ENCODE data around the gene CBY2.

The CBY2 gene

DNA sequence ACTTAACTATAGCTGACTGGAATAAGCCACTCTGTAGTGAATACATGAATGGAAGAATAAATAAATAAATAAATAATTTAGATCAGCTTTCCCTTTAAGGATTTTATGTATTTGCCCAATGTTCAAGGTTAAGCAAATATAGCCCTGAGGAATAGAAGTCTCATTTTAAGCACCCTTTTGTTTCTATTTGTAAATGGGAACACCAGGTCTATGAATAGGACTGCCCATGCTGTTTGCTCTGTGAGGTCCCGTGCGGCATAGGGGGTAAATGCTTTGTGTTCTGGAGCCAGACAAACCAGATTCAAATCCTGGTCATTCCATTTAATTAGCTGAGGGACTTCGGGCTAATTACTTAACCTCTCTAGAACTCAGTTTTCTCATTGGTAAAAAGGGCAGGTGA, 29.3 kb downstream of the CBY2 start:
- CTCF ChIA-PET: interaction anchor here (0.6 kb wide), 2 partner anchors 14 to 1352 kb away, joined by 3 read pairs; no protein-coding TSS in a partner anchor
- no peak for DNase-seq (ENCODE audit: low spot score)
- no peak for TF ChIP-seq CTCF (conservative IDR thresholded peaks at IDR 0.05; ENCODE audit: low read depth)
- no peak overlapping the region for H3K27ac ChIP-seq
- POLR2A ChIA-PET (ENCODE audit: low non-redundant PET): no interaction called here

- ChIA-PET POLR2A (ENCODE audit: low non-redundant PET) (no interaction called here), CTCF (interaction anchor here (1.2 kb wide), 1 partner anchor 109 kb away, joined by 3 read pairs; no protein-coding TSS in a partner anchor)
- no peak for TF ChIP-seq CTCF (conservative IDR thresholded peaks at IDR 0.05; ENCODE audit: low read depth)
- DNase-seq (ENCODE audit: low spot score): no peak
- H3K27ac ChIP-seq: no peak overlapping the region
These were observed 30.8 kb downstream of the CBY2 start for GRCh38 chr13:45732916-45733315.

DNA sequence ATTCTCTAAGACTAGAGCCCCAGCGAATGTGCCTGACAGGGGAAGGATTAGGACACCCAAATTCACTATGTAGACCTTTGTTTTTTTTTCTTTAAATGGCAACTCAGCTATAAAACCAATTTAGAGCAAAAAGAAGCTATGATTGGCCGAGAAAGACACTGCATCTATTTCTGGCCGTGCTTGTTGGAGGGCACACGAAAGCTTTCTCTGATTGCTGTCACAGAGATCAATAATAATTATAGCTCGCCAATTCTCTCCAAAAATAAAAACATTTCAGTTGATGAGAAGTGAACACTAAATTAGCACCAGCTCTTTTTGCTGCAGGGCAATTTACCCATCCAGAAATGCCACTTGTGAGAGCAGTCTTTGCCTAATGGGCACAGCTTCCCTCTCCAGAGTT, 31.2 kb downstream of the CBY2 start:
- ChIA-PET CTCF (interaction anchor here (1.2 kb wide), 1 partner anchor 110 kb away, joined by 3 read pairs; no protein-coding TSS in a partner anchor), POLR2A (ENCODE audit: low non-redundant PET) (no interaction called here)
- TF ChIP-seq CTCF (conservative IDR thresholded peaks at IDR 0.05; ENCODE audit: low read depth): no peak
- no peak for DNase-seq (ENCODE audit: low spot score)
- H3K27ac ChIP-seq: no peak overlapping the region

DNA sequence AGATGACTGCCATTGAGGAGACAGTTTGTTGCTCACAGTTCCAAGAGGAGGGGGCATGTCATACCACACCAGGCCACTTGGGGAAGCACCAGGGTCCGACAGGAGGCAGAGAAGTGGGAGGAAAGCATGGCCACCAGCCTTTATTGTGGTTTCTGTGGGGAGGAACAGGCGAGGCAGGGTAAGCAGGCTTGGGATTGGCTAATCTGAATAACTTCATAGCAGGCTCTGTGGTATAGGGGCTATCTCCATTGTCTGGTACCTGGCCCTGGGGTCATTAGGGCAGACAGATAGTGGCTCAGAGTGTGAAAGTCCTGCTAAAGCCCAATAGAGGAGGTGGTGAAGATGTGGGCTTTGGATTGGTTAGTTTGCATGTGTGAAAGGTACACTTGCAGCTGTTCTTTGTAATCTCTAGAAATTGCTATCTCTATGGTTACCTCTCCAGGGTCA, 35.5 kb downstream of the CBY2 start:
- POLR2A ChIA-PET (ENCODE audit: low non-redundant PET): no interaction called here
- no peak overlapping the region for H3K27ac ChIP-seq
- CTCF ChIA-PET: no interaction called here
- no peak for TF ChIP-seq CTCF (conservative IDR thresholded peaks at IDR 0.05; ENCODE audit: low read depth)
- DNase-seq (ENCODE audit: low spot score): no peak

- no peak for DNase-seq (ENCODE audit: low spot score)
- no peak overlapping the region for H3K27ac ChIP-seq
- no peak for TF ChIP-seq CTCF (conservative IDR thresholded peaks at IDR 0.05; ENCODE audit: low read depth)
- ChIA-PET CTCF (no interaction called here), POLR2A (ENCODE audit: low non-redundant PET) (no interaction called here)
These were observed 40.9 kb downstream of the CBY2 start for GRCh38 chr13:45742985-45743384.

- H3K27ac ChIP-seq: no peak overlapping the region
- POLR2A ChIA-PET (ENCODE audit: low non-redundant PET): no interaction called here
- CTCF ChIA-PET: no interaction called here
- DNase-seq (ENCODE audit: low spot score): no peak
- no peak for TF ChIP-seq CTCF (conservative IDR thresholded peaks at IDR 0.05; ENCODE audit: low read depth)
These were observed 42.9 kb downstream of the CBY2 start for GRCh38 chr13:45744979-45745378.

- H3K27ac ChIP-seq: no peak overlapping the region
- ChIA-PET POLR2A (ENCODE audit: low non-redundant PET) (no interaction called here), CTCF (no interaction called here)
- no peak for TF ChIP-seq CTCF (conservative IDR thresholded peaks at IDR 0.05; ENCODE audit: low read depth)
- no peak for DNase-seq (ENCODE audit: low spot score)
These were observed 45.0 kb downstream of the CBY2 start for GRCh38 chr13:45747071-45747470.
